NCI-H1105 treated with DMSO at 0.1 percent for 48 hours (cell line): ENCODE results near the gene TEC.
"Not testable (repeated sequence)": the region's sequence is repeated elsewhere in the genome, so short reads cannot be mapped to it uniquely, and the experiment has no call there.

Experiments
- DNase-seq: peaks from one replicate; lab custom pipeline; 2025; lab: John Stamatoyannopoulos, UW

Gene TEC

GRCh38 chr4:48195853-48196252, 73.8 kb downstream of the TEC start:
- no peak for DNase-seq

GRCh38 chr4:48195374-48195773, 74.3 kb downstream of the TEC start:
- DNase-seq, result peak; percentile 90

- no peak for DNase-seq
Observed at GRCh38 chr4:48194971-48195370, 74.7 kb downstream of the TEC start.

- no peak for DNase-seq
Observed at GRCh38 chr4:48193921-48194468, 75.6 kb downstream of the TEC start.

GRCh38 chr4:48193096-48193836, 76.4 kb downstream of the TEC start:
- DNase-seq, result no peak

GRCh38 chr4:48191758-48192157, 77.9 kb downstream of the TEC start:
- DNase-seq, result no peak

GRCh38 chr4:48190839-48191238, 78.8 kb downstream of the TEC start:
- no peak for DNase-seq

- no peak for DNase-seq
Observed at GRCh38 chr4:48189731-48190130, 79.9 kb downstream of the TEC start.

GRCh38 chr4:48188390-48188789, 81.2 kb downstream of the TEC start:
- DNase-seq, result no peak

GRCh38 chr4:48187813-48188212, 81.8 kb downstream of the TEC start:
- no peak for DNase-seq

GRCh38 chr4:48187066-48187465, 82.6 kb downstream of the TEC start:
- DNase-seq, result not testable (repeated sequence)

GRCh38 chr4:48186394-48186793, 83.2 kb downstream of the TEC start:
- DNase-seq, result not testable (repeated sequence)

GRCh38 chr4:48184882-48185281, 84.8 kb downstream of the TEC start:
- DNase-seq, result no peak

- DNase-seq, result no peak
Observed at GRCh38 chr4:48180234-48180633, 89.4 kb downstream of the TEC start.

- no peak for DNase-seq
Observed at GRCh38 chr4:48178931-48179330, 90.7 kb downstream of the TEC start.

GRCh38 chr4:48175806-48176205, 93.8 kb downstream of the TEC start:
- no peak for DNase-seq

GRCh38 chr4:48175328-48175727, 94.3 kb downstream of the TEC start:
- DNase-seq, result no peak

- DNase-seq, result no peak
Observed at GRCh38 chr4:48173056-48173991, 96.3 kb downstream of the TEC start.

- no peak for DNase-seq
Observed at GRCh38 chr4:48172651-48173050, 97.0 kb downstream of the TEC start.

GRCh38 chr4:48169636-48170035, 100.0 kb downstream of the TEC start:
- no peak for DNase-seq

- DNase-seq, result no peak
Observed at GRCh38 chr4:48167538-48168263, 101.9 kb downstream of the TEC start.

GRCh38 chr4:48164561-48164960, 105.1 kb downstream of the TEC start:
- not testable (repeated sequence) for DNase-seq
